ENCODE measurements around the gene NCK1. TPM values are rescaled to one million over a fixed set of nuclear protein-coding genes. Genes with fewer than 3 reads are reported as not detected.
A peak's percentile ranks its signal among the peaks of the same experiment; 100 is the strongest.

Gene NCK1
- total and polyA plus RNA-seq, 9 of the 15 experiments (the other 6 are each of a cell fraction or from before 2014, with no cell fraction given): 17.3 to 30.5 (median 25.0) TPM

DNA sequence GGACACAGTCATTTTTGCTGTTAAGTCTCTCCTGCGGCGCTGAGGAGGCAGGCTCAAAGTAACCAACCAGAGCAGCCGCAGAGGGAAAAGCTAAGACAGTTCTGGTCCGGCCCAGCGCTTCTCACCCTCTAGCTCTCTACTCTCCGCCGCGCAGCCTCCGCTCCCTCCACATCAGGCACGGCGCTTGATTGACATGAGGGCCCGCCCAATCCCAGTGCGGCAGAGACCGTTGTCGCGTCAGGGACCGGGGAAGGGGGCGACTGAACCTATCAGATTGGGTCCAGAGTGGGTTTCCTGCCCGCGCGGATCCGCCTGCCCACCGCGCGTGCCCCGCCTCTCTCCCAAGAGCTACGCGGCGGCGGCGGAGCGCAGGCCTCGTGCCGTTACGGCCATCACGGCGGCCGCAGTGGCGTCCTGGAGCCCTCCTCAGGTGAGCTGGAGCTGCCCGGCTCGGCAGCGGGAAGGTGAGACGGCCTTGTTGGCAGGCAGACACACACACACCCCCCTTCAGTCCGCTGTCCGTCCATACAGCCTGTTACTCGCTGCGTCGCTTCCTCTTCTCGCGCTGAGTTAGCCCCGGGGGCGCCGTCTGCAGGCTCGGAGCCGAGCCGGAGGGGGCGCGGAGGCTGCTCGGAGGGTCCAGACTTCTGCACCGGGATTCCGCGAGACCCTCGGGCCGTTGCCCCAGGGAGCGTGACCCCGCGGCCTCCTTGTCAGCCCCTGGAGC, at the start of gene NCK1 (continued):
- TF ChIP-seq SMC3 (conservative IDR thresholded peaks at IDR 0.05; ENCODE audit: insufficient read depth, low read depth, low read length) (no peak), MYNN (IDR thresholded peaks at IDR 0.05) (no peak), MYNN (CRISPR knock-in tag; IDR thresholded peaks at IDR 0.05) (no peak), TOE1 (IDR thresholded peaks at IDR 0.05; ENCODE audit: borderline replicate concordance) (0 out of 2 replicates have a peak, but pooled peaks have one; percentile 26), TOE1 (CRISPR knock-in tag; IDR thresholded peaks at IDR 0.05; ENCODE audit: borderline replicate concordance, low read depth) (no peak), NR1H2 (CRISPR knock-in tag; IDR thresholded peaks at IDR 0.05) (0 out of 2 replicates have a peak, but pooled peaks have one; percentile 37), HDAC8 (tag; IDR thresholded peaks at IDR 0.05) (no peak), HNRNPK (IDR thresholded peaks at IDR 0.05; ENCODE audit: low read depth, low read length, poor library complexity, severe bottlenecking) (no peak), ZNF24 (IDR thresholded peaks at IDR 0.05) (no peak), ZNF146 (CRISPR knock-in tag; IDR thresholded peaks at IDR 0.05; ENCODE audit: unreplicated experiment) (no peak), FIP1L1 (IDR thresholded peaks at IDR 0.05; ENCODE audit: low read depth, low read length, poor library complexity, severe bottlenecking) (no peak), SREBF2 (CRISPR knock-in tag; IDR thresholded peaks at IDR 0.05) (no peak), ARID2 (IDR thresholded peaks at IDR 0.05) (no peak), SOX6 (IDR thresholded peaks at IDR 0.05) (no peak), DACH1 (IDR thresholded peaks at IDR 0.05; ENCODE audit: partially characterized antibody) (no peak), HDGF (IDR thresholded peaks at IDR 0.05) (no peak)
- TF ChIP-seq, protein P1, sequence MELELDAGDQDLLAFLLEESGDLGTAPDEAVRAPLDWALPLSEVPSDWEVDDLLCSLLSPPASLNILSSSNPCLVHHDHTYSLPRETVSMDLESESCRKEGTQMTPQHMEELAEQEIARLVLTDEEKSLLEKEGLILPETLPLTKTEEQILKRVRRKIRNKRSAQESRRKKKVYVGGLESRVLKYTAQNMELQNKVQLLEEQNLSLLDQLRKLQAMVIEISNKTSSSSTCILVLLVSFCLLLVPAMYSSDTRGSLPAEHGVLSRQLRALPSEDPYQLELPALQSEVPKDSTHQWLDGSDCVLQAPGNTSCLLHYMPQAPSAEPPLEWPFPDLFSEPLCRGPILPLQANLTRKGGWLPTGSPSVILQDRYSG (tag; conservative IDR thresholded peaks at IDR 0.05; ENCODE audit: low read depth): no peak
- TF ChIP-seq, protein P2, sequence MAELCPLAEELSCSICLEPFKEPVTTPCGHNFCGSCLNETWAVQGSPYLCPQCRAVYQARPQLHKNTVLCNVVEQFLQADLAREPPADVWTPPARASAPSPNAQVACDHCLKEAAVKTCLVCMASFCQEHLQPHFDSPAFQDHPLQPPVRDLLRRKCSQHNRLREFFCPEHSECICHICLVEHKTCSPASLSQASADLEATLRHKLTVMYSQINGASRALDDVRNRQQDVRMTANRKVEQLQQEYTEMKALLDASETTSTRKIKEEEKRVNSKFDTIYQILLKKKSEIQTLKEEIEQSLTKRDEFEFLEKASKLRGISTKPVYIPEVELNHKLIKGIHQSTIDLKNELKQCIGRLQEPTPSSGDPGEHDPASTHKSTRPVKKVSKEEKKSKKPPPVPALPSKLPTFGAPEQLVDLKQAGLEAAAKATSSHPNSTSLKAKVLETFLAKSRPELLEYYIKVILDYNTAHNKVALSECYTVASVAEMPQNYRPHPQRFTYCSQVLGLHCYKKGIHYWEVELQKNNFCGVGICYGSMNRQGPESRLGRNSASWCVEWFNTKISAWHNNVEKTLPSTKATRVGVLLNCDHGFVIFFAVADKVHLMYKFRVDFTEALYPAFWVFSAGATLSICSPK (IDR thresholded peaks at IDR 0.05; ENCODE audit: borderline replicate concordance): no peak
- TF ChIP-seq, protein P3, sequence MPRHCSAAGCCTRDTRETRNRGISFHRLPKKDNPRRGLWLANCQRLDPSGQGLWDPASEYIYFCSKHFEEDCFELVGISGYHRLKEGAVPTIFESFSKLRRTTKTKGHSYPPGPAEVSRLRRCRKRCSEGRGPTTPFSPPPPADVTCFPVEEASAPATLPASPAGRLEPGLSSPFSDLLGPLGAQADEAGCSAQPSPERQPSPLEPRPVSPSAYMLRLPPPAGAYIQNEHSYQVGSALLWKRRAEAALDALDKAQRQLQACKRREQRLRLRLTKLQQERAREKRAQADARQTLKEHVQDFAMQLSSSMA (CRISPR knock-in tag; IDR thresholded peaks at IDR 0.05): no peak
- TF ChIP-seq, protein P4, sequence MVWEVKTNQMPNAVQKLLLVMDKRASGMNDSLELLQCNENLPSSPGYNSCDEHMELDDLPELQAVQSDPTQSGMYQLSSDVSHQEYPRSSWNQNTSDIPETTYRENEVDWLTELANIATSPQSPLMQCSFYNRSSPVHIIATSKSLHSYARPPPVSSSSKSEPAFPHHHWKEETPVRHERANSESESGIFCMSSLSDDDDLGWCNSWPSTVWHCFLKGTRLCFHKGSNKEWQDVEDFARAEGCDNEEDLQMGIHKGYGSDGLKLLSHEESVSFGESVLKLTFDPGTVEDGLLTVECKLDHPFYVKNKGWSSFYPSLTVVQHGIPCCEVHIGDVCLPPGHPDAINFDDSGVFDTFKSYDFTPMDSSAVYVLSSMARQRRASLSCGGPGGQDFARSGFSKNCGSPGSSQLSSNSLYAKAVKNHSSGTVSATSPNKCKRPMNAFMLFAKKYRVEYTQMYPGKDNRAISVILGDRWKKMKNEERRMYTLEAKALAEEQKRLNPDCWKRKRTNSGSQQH (CRISPR knock-in tag; IDR thresholded peaks at IDR 0.05): no peak
- TF ChIP-seq, protein P5, sequence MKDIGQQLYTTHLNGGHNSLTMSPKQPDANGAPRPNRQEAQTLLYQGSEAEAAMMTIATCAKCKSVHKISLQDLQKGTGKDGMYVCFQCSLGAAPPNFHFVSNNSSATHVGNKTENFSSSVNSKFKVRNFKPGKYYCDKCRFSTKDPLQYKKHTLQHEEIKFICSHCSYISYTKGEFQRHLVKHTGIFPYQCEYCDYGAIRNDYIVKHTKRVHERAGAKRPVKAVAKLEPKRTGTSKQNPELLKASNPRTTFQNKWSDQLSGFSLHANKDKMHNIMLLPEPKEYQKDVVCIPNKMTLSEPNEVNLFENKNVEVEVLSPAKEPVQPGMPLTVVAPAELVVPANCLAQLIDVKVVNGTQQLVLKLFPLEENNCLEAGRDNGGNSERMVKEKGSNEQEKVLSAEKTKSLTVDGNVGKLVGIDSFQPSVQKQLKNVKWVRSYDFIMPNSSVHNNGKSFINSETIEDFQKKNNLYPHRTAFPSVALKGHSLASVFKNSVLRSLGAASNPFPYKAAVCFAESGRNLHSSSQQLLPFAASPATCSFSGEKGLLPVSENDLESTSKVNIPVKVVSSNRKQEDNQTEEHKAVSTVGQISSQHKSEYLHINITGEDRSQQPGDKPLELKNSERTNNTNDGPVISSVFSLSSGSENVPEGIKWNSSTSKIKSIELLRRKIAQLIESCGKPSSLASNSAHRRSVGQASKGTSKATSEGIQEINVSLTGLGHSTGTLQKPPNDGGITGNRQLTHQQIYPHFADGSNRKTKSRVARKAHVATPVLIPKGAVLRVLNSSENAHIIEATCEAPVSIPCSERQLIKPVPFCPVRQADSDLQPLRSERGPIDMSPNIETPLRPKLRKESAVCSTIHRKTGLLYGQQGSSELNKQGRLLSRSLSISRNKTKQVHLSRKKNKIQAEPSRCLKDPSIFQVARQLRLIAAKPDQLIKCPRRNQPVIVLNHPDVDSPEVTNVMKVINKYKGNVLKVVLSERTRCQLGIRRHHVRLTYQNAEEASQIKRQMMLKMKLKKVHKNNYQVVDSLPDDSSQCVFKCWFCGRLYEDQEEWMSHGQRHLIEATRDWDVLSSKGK (CRISPR knock-in tag; IDR thresholded peaks at IDR 0.05): no peak
